HFFc6 (cell line): ENCODE measurements around the gene DNASE1L1. TPM values are rescaled to one million over a fixed set of nuclear protein-coding genes. Genes with fewer than 3 reads are reported as not detected.

Experiments used
- DNase-seq: peaks from one replicate; pipeline ENCODE4 v3.0.0-alpha.2; 2018
- H3K27ac Mint-ChIP-seq: 2 replicates; pipeline ENCODE4 v1.8.0; 2020; ENCODE audit warnings: mild to moderate bottlenecking, mixed read lengths
- H3K27me3 Mint-ChIP-seq: 2 replicates; pipeline ENCODE4 v1.8.0; 2021; ENCODE audit warnings: mild to moderate bottlenecking, moderate library complexity, mixed read lengths; ENCODE audit not compliant: insufficient read depth
- H3K36me3 Mint-ChIP-seq: 2 replicates; pipeline ENCODE4 v1.8.0; 2021; ENCODE audit warnings: low read depth, mixed read lengths
- H3K4me1 Mint-ChIP-seq: 2 replicates; pipeline ENCODE4 v1.8.0; 2020; ENCODE audit warnings: low read depth, mixed read lengths
- H3K4me3 Mint-ChIP-seq: 2 replicates; pipeline ENCODE4 v1.8.0; 2020; ENCODE audit warnings: mild to moderate bottlenecking, moderate library complexity, mixed read lengths
- H3K9me3 Mint-ChIP-seq: 2 replicates; pipeline ENCODE4 v1.8.0; 2020; ENCODE audit warnings: mild to moderate bottlenecking, mixed read lengths
- CTCF ChIP-seq: fragments of 200-600 bp; sonication (generic); IDR thresholded peaks from 2 replicates; pipeline ENCODE4 v1.5.0; 2021; ENCODE audit warnings: antibody characterized with exemption, mild to moderate bottlenecking
- total RNA-seq, 6 experiments: library from RNA; stranded (reverse); fragmentation: NEBNext Ultra II Directional; extraction: Animal tissue kit (Norgen Biotek cat#: 25700); gene quantifications; 2 replicates in 1 of 6; 3 replicates in 5 of 6; pipeline ENCODE4 v1.2.3, GENCODE V29; 2021

The DNASE1L1 gene
- total RNA-seq, 6 experiments from 2014 or later: 74.8 to 96.3 (median 87.4) TPM

GRCh38 chrX:154436374-154436982 is 27.4 kb upstream of the DNASE1L1 start:
- no peak for TF ChIP-seq CTCF
- no peak for DNase-seq
- H3K9me3 Mint-ChIP-seq: no peaks in the 10 kb centered on the region
- H3K4me1 Mint-ChIP-seq: peaks cover 15% of the 10 kb centered on the region; the same call in 1 of the 2 replicates
- peak overlapping the region; percentile 56 for H3K4me3 Mint-ChIP-seq
- peak overlapping the region; percentile 81 for H3K27ac Mint-ChIP-seq
- peaks cover 8% of the 10 kb centered on the region for H3K36me3 Mint-ChIP-seq
- no peaks in the 10 kb centered on the region; the same call in 1 of the 2 replicates for H3K27me3 Mint-ChIP-seq

GRCh38 chrX:154435171-154435733 is 26.2 kb upstream of the DNASE1L1 start:
- Mint-ChIP-seq H3K4me1 (peaks cover 22% of the 10 kb centered on the region), H3K27me3 (peaks cover 1% of the 10 kb centered on the region), H3K36me3 (peaks cover 8% of the 10 kb centered on the region), H3K27ac (no peak overlapping the region), H3K4me3 (no peak overlapping the region), H3K9me3 (no peaks in the 10 kb centered on the region)
- DNase-seq: no peak
- no peak for TF ChIP-seq CTCF

- H3K4me3 Mint-ChIP-seq: no peak overlapping the region
- H3K36me3 Mint-ChIP-seq: peaks cover 8% of the 10 kb centered on the region
- no peak for TF ChIP-seq CTCF
- peaks cover 25% of the 10 kb centered on the region for H3K4me1 Mint-ChIP-seq
- H3K27ac Mint-ChIP-seq: no peak overlapping the region
- peaks cover 2% of the 10 kb centered on the region for H3K27me3 Mint-ChIP-seq
- DNase-seq: no peak
- no peaks in the 10 kb centered on the region for H3K9me3 Mint-ChIP-seq
Observed at GRCh38 chrX:154434394-154435168, 25.5 kb upstream of the DNASE1L1 start.

- no peak overlapping the region for H3K4me3 Mint-ChIP-seq
- peaks cover 25% of the 10 kb centered on the region for H3K4me1 Mint-ChIP-seq
- H3K9me3 Mint-ChIP-seq: no peaks in the 10 kb centered on the region
- TF ChIP-seq CTCF: no peak
- peaks cover 8% of the 10 kb centered on the region for H3K36me3 Mint-ChIP-seq
- no peak for DNase-seq
- no peak overlapping the region for H3K27ac Mint-ChIP-seq
- H3K27me3 Mint-ChIP-seq: peaks cover 3% of the 10 kb centered on the region
Observed at GRCh38 chrX:154433605-154434004, 24.6 kb upstream of the DNASE1L1 start.

GRCh38 chrX:154432210-154432609 is 23.2 kb upstream of the DNASE1L1 start:
- Mint-ChIP-seq H3K4me3 (no peak overlapping the region), H3K36me3 (no peaks in the 10 kb centered on the region), H3K4me1 (peaks cover 23% of the 10 kb centered on the region), H3K27ac (no peak overlapping the region), H3K27me3 (peaks cover 3% of the 10 kb centered on the region), H3K9me3 (no peaks in the 10 kb centered on the region)
- DNase-seq: no peak
- TF ChIP-seq CTCF: no peak
